CD4-positive, alpha-beta T cell treated with Interleukin-4 for 1 hour (primary cell): ENCODE results near the gene ATP4B.

ENCODE experiments used
- DNase-seq, 2 donors: peaks; one replicate each; pipeline ENCODE4 v3.0.0-alpha.2; 2020 to 2022

Gene ATP4B

GRCh38 chr13:113657851-113658741 is at the start of gene ATP4B:
ATP4B (minus strand) TSS chr13:113658198; CDS start chr13:113658144, 54 bp downstream.
- no peak for DNase-seq

DNA sequence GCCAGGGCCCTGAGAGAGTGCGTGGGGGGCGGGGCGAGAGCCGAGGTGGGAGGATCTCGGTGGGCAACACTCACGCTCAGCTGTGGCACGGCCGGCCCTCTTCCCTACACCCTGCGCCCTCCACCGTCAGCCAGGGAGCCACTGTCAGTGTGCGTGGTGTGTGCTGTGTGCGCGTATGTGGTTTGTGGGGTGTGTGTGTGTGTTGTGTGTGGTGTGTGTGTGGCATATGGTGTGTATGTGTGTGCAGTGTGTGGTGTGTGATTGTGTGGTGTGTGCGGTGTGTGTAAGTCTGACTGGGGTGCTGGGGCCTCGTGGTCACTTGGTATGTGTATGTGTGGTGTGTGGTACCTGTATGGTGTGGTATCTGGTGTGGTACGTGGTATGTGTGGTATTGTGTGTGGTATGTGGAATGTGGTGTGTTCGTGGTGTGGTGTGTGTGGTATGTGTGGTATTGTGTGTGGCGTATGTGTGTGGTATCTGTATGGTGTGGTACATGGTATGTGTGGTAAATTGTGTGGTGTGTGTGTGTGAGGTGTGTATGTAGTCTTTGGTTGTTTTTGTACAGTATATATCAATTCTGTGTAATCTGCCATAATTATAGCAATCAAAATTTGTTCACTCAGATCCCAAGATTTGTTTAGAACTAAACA is 14.1 kb upstream of the ATP4B start:
- DNase-seq, result no peak

- no peak for DNase-seq
Observed at GRCh38 chr13:113671066-113672001, 13.3 kb upstream of the ATP4B start.

DNA sequence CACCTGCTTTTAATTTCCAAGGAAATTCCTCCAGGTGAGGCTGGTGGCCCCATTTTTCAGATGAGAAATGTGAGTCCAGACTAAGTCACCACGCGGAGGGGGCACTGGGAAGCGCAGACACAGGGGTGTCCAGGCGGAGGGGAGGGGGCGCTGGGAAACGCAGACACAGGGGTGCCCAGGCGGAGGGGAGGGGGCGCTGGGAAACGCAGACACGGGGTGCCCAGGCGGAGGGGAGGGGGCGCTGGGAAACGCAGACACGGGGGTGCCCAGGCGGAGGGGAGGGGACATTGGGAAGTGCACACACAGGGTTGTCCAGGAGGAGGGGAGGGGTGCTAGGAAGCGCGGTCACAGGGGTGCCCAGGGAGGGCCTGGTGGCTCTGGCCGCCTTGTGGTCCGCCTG is 12.5 kb upstream of the ATP4B start:
- no peak for DNase-seq

DNA sequence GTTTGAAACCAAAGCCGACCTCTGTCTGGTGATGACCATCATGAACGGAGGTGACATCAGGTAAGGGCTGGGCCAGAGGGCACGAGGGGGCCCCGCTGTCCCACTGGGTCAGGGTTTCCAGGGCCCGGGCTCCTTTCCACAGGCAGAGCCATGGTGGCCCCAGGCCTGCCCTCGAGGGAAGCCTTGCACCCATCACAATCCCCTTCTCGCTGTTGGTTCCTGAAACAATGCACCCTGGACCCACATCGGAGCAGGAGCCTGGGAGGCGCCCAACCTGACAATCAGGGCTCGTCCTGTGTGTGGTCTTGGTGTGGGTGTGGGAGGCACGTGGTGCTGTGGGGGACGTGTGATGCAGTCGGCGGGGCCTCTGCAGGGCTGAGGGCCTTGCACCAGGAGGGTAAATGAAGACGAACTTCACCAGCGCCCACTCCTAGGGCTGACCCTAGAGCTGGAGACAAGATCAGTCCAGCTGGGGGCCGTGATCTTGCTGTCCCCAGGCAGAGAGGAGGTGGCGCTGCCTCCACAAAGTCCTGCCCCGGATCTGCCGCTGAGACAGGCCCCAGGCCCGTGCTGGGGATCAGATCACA is 11.8 kb upstream of the ATP4B start:
- DNase-seq, result no peak

DNA sequence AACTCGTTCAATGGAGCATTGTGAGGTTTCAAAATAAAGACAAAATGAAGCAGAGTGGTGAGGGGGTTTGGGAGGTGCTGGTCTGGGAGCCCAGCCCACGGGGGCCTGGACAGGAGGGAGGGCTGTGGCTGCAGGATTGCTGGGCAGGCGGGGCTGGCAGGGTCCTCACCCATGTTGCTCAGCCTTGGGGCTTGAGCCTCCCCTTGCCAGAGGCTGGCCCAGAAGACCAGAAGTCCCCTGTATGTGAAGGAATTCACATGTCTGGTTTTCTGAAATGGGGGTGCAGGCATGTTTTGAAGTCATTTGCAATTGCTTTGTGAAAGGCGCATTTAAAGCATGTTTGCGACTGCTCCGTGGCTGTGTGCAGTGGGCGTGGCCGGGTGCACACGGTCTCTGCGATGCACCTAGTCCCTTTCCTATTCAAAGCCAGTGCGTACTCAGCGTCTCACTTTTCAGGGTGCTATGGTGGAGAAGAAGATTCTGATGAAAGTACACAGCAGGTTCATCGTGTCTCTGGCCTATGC is 11.3 kb upstream of the ATP4B start:
- DNase-seq, result no peak

GRCh38 chr13:113668491-113668971 is 10.5 kb upstream of the ATP4B start:
- DNase-seq, result no peak

DNA sequence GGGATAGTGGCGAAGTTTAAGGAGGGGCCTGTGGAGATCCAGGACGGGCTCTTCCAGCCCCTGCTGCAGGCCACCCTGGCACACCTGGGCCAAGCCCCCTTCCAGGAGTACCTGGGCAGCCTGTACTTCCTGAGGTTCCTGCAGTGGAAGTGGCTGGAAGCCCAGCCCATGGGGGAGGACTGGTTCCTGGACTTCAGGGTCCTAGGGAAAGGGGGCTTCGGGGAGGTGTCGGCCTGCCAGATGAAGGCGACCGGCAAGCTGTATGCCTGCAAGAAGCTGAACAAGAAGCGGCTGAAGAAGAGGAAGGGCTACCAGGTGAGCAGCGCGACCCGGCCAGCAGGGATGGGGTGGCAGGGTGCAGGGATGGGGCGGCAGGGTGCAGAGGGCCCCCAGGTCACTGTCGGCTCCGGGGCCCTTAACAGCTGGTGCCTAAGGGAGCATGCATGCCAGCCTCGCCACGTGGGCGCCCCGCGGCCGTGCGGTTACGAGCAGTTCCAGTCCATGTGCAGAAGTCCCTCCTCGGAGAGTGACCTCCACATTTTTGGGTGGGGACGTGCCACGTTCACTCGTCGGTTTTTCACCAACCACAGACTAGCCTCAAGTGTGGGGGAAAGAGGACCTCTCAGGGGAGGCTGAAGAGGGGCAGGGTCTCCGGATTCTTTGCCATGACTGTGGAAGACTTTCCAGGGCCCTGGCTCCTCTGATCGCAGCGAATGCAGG is 9.9 kb upstream of the ATP4B start:
- DNase-seq, result no peak

GRCh38 chr13:113666951-113667701 is 9.1 kb upstream of the ATP4B start, which contains the start of gene GRK1:
GRK1 (plus strand) TSS chr13:113667219; CDS start chr13:113667387, 168 bp downstream.
- DNase-seq, result no peak

- DNase-seq, result no peak
Observed at GRCh38 chr13:113666329-113666670, 8.3 kb upstream of the ATP4B start.

DNA sequence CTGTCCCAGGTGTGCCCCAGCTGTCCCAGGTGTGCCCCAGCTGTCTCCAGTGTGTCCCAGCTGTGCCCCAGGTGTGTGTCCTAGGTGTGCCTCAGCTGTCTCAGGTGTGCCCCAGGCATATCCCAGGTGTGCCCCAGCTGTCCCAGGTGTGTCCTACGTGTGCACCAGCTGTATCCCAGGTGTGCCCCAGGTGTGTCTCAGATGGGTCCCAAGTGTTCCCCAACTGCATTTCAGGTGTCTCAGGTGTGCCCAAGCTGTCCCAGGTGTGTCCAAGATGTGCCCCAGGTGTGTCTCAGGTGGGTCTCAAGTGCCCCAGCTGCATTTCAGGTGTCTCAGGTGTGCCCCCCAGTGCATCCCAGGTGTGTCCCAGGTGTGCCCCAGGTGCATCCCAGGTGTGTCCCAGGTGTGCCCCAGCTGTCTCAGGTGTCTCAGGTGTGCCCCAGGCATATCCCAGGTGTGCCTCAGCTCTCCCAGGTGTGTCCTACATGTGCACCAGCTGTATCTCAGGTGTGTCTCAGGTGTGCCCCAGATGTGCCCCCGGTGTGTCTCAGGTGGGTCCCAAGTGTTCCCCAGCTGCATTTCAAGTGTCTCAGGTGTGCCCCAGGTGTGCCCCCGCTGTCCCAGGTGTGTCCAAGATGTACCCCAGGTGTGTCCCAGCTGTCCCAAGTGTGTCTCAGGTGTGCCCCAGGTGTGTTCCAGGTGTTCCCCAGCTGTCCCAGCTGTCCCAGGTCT is 7.8 kb upstream of the ATP4B start:
- no peak for DNase-seq

GRCh38 chr13:113664751-113665596 is 7.0 kb upstream of the ATP4B start:
- no peak for DNase-seq

DNA sequence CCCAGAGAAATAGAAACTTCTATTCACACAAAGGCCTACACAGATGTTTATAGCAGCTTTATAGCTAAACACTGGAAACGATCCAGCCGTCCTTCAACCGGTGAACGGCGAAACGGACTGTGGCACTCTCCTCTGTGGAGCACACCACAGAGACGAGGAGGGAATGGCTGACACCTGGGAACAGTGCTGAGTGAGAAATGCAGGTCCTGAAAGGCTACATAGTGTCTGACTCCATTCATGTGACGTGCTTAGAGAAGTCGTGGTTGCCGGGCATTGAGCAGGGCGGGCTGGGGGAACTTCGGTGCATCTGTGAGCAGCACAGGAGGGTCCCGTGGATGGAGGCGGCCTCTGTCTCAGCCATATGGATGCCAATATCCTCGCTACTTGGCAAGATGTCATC is 5.9 kb upstream of the ATP4B start:
- DNase-seq, result no peak

DNA sequence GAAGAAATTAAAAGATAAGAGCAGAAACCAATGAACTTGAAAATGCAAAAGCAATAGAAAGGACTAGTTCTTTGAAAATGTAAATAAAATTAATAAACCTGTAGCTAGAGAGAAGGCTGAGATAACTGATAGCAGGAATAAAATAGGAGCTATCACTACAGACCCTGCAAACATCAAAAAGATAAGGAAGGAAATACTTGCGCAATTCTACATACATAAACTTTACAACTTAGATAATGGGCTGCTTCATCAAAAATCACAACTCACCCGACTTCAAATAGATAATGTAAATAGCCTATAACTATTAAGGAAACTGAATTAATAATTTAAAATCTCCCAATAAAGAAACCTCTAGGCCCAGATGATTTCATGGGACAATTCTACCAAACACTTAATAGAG is 3.5 kb upstream of the ATP4B start:
- no peak for DNase-seq

DNA sequence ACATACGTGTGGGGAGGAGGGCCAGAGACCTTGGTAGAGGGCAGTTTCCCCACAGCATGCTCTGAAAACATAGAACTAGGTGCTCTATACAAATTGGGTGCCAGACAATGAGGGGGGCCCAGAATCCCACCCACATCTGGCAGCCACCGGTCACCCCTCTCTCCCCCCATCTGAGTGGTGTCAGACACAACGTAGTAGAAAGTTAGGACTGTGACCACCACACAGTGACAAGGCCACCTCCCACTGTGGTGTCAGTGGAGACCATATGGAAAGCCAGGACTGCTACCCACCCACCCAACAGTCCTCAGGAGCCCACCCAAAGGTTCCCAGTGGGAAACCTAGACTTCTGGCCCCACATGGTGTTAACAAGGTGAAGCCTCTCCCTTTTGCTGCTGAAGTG is 2.1 kb upstream of the ATP4B start:
- DNase-seq, result no peak

DNA sequence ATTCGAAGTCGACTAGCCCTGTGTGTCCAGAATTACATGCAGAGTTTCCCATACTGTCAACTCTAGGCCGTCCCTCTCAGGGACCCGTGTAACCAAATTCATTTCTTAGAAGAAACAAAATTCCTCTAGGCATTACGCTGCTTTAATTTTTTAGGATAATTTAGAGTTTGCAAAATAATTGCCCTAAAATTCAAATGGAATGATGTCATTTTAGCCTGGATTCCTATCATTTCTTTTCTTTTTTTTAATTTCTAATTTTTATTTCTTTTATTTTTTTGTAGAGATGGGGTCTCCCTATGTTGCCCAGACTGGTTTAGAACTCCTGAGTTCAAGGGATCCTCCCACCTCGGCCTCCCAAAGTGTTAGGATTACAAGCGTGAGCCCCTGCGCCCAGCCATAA is 1.3 kb upstream of the ATP4B start:
- DNase-seq, result no peak

- DNase-seq, result no peak
Observed at GRCh38 chr13:113658836-113659235, 838 bp upstream of the ATP4B start.

DNA sequence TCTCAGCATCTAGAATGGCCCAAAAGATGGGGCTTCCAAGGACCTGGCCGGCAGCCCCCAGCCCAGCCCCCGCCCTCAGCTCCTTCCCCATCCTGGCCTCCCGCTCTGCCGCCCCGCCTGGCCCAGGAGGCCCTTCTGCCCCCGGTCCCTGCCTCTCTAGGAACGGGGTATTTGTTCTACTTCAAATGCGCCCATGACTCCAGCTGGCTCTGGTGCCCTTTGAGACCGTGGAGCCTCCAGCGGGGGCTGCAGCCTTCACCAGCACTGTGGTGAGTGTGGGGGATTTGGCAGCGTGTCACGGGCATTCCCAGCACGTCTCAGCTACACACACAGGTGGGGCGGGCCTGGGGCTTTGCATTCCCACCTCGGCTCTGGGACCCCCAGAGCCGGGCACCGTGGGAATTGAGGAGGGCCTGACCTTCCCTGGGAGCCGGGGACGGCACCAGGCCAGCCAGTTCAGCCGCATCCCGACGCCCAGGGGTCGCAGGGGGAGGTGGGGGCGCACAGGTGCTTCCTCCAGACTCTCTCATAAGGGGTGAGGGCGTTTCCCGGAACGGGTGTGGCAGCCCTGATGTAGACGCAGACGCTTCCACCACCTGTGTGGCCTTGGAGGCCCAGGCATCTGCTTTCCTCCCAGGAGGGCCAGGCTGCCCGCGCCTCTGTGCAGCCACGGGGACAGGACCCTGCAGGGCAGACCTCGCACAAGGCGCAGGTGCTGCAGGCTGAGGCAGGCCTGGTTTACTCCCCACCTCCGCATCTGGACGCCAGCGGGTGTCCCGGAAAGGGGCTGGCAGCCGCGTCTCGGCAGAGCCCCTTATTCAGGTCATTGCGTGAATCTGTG is 947 bp downstream of the ATP4B start:
- no peak for DNase-seq
